ENCODE results near the gene FBLN7.

- TF ChIP-seq, protein P1, sequence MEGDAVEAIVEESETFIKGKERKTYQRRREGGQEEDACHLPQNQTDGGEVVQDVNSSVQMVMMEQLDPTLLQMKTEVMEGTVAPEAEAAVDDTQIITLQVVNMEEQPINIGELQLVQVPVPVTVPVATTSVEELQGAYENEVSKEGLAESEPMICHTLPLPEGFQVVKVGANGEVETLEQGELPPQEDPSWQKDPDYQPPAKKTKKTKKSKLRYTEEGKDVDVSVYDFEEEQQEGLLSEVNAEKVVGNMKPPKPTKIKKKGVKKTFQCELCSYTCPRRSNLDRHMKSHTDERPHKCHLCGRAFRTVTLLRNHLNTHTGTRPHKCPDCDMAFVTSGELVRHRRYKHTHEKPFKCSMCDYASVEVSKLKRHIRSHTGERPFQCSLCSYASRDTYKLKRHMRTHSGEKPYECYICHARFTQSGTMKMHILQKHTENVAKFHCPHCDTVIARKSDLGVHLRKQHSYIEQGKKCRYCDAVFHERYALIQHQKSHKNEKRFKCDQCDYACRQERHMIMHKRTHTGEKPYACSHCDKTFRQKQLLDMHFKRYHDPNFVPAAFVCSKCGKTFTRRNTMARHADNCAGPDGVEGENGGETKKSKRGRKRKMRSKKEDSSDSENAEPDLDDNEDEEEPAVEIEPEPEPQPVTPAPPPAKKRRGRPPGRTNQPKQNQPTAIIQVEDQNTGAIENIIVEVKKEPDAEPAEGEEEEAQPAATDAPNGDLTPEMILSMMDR (IDR thresholded peaks at IDR 0.05): no peak
- TF ChIP-seq ZFX (IDR thresholded peaks at IDR 0.05; ENCODE audit: borderline replicate concordance): no peak
Measured at GRCh38 chr2:112182581-112183034, 44.4 kb downstream of the FBLN7 start.

All from 22Rv1 (cell line).